Neural crest cell (in vitro differentiated cells): ENCODE results near the gene HEATR3. TPM values are rescaled to one million over a fixed set of nuclear protein-coding genes. Genes with fewer than 3 reads are reported as not detected.

Experiments used
- DNase-seq: peaks from one replicate; pipeline ENCODE4 v3.0.0; 2021; ENCODE audit warnings: low read depth, mixed read lengths, low spot score
- H3K27ac Mint-ChIP-seq: one replicate; pipeline ENCODE4 v1.8.0; 2021; ENCODE audit warnings: mild to moderate bottlenecking, mixed read lengths; ENCODE audit not compliant: unreplicated experiment
- H3K27me3 Mint-ChIP-seq: 2 replicates; pipeline ENCODE4 v1.8.0; 2021; ENCODE audit warnings: low read depth, mild to moderate bottlenecking, mixed read lengths
- H3K36me3 Mint-ChIP-seq: 2 replicates; pipeline ENCODE4 v1.8.0; 2021; ENCODE audit warnings: low read depth, mild to moderate bottlenecking, mixed read lengths
- H3K4me1 Mint-ChIP-seq: 2 replicates; pipeline ENCODE4 v1.8.0; 2021; ENCODE audit warnings: mixed read lengths
- H3K4me3 Mint-ChIP-seq: one replicate; pipeline ENCODE4 v1.8.0; 2021; ENCODE audit warnings: mild to moderate bottlenecking, mixed read lengths
- H3K9me3 Mint-ChIP-seq: 2 replicates; pipeline ENCODE4 v1.8.0; 2021; ENCODE audit warnings: mixed read lengths
- total RNA-seq: library from RNA; stranded (reverse); gene quantifications from 2 replicates; pipeline ENCODE4 v1.2.1, GENCODE V29; 2021
- TF ChIP-seq, protein P1 (sequence below): fragments of 200-600 bp; sonication (generic); conservative IDR thresholded peaks from 2 replicates; pipeline ENCODE4 v1.5.0; 2021; ENCODE audit warnings: antibody characterized with exemption, mild to moderate bottlenecking

HEATR3 gene
- total RNA-seq, 1 donor from 2014 or later = 25.4 TPM

DNA sequence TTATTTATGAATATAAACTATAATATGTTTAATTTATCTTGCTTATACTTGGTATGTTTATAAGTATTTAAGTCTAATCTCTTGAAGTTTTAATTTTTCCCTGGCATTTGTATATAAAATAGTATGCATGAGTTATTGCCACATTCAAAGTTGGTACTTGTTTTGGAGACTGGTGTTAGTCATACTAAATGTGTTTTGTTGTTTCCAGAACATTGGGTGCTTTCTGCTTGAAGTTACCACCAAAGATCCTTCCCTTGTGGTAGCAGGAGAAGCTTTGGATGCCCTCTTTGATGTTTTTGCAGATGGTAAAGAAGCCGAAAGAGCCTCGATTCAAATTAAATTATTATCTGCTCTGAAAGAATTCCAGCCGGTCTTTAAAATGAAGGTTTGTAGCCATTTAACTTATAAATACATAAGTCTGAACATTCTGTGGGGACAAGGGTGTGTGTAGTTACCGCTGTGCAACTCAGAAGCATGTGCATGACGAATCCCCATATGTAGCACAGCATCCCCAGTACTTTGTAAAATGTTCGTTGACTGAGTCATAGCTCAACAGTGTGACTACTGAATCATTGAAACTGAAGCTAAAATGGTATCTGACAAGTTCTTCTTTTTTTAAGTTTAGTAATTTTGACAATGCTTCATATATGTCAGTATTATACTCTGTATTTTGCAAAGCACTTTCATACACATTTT lies 36.4 kb downstream of the HEATR3 start:
- no peaks in the 10 kb centered on the region for H3K9me3 Mint-ChIP-seq
- no peak for DNase-seq
- no peaks in the 10 kb centered on the region for H3K27me3 Mint-ChIP-seq
- H3K4me3 Mint-ChIP-seq = no peak overlapping the region
- TF ChIP-seq, protein P1, sequence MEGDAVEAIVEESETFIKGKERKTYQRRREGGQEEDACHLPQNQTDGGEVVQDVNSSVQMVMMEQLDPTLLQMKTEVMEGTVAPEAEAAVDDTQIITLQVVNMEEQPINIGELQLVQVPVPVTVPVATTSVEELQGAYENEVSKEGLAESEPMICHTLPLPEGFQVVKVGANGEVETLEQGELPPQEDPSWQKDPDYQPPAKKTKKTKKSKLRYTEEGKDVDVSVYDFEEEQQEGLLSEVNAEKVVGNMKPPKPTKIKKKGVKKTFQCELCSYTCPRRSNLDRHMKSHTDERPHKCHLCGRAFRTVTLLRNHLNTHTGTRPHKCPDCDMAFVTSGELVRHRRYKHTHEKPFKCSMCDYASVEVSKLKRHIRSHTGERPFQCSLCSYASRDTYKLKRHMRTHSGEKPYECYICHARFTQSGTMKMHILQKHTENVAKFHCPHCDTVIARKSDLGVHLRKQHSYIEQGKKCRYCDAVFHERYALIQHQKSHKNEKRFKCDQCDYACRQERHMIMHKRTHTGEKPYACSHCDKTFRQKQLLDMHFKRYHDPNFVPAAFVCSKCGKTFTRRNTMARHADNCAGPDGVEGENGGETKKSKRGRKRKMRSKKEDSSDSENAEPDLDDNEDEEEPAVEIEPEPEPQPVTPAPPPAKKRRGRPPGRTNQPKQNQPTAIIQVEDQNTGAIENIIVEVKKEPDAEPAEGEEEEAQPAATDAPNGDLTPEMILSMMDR = no peak
- peaks cover 12% of the 10 kb centered on the region for H3K36me3 Mint-ChIP-seq
- no peak overlapping the region for H3K27ac Mint-ChIP-seq
- H3K4me1 Mint-ChIP-seq = no peaks in the 10 kb centered on the region

GRCh38 chr16:50103764-50104163 lies 38.0 kb downstream of the HEATR3 start:
- Mint-ChIP-seq H3K27me3 (no peaks in the 10 kb centered on the region), H3K4me1 (no peaks in the 10 kb centered on the region), H3K36me3 (peaks cover 12% of the 10 kb centered on the region), H3K9me3 (no peaks in the 10 kb centered on the region), H3K27ac (no peak overlapping the region), H3K4me3 (no peak overlapping the region)
- no peak for DNase-seq
- TF ChIP-seq, protein P1 = no peak

- Mint-ChIP-seq H3K27ac (peak overlapping the region; percentile 43), H3K4me1 (peaks cover 5% of the 10 kb centered on the region), H3K27me3 (peaks cover 5% of the 10 kb centered on the region), H3K36me3 (no peaks in the 10 kb centered on the region), H3K4me3 (no peak overlapping the region), H3K9me3 (no peaks in the 10 kb centered on the region)
- no peak for DNase-seq
- TF ChIP-seq, protein P1 = no peak
Measured at GRCh38 chr16:50114357-50115129, 48.8 kb downstream of the HEATR3 start.

GRCh38 chr16:50120711-50121110 lies 54.9 kb downstream of the HEATR3 start:
- Mint-ChIP-seq H3K4me1 (peaks cover 8% of the 10 kb centered on the region), H3K4me3 (no peak overlapping the region), H3K9me3 (no peaks in the 10 kb centered on the region), H3K27ac (no peak overlapping the region), H3K27me3 (peaks cover 6% of the 10 kb centered on the region), H3K36me3 (no peaks in the 10 kb centered on the region)
- DNase-seq = no peak
- TF ChIP-seq, protein P1 = no peak

GRCh38 chr16:50121278-50121677 lies 55.5 kb downstream of the HEATR3 start:
- TF ChIP-seq, protein P1 = no peak
- no peak overlapping the region for H3K4me3 Mint-ChIP-seq
- no peaks in the 10 kb centered on the region for H3K36me3 Mint-ChIP-seq
- H3K27me3 Mint-ChIP-seq = peaks cover 6% of the 10 kb centered on the region
- H3K9me3 Mint-ChIP-seq = no peaks in the 10 kb centered on the region
- H3K27ac Mint-ChIP-seq = no peak overlapping the region
- H3K4me1 Mint-ChIP-seq = peaks cover 8% of the 10 kb centered on the region
- no peak for DNase-seq
